HG03521 (cell line): ENCODE measurements around the gene CUTC.

Experiments
- ATAC-seq: cut with Tn5 transposase; IDR thresholded peaks from one replicate; pipeline ENCODE4 v1.9.1; 2021; ENCODE audit warnings: mild to moderate bottlenecking, moderate library complexity; ENCODE audit not compliant: unreplicated experiment

Gene CUTC

DNA sequence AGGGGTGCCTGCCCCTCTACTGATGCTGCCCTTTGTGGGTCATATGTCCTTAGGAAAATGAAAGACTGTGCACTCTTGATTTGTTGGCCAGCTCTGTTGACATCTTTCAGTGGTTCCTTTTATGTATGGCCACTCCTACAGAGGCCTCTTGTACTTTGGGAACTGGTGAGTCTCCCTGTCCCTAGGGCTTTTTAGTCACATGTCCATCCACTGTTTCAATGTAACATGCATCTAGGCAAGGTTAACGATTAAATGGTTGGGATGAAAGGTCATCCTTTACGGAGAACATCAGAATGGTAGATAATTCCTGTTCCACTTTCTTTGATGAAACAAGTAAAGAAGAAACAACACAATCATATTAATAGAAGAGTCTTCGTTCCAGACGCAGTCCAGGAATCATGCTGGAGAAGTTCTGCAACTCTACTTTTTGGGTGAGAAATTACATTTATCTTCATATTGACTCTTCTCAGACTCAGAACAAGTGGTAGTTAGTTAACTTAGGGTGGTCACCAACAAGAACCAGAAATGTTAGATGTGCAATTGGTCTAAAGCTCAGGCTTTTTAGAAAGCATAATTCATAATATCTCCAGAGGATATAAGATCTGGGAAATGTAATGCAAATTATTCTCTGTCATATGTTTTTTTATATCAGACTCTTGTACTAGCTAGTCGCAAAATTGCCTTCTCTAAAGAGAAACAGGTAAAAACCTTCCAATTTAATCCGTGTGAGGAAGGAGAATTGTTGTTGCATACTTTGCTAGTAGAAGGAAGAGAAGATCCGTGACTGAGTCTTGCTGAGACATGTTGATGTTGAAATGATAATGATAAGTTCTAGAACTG lies 50.6 kb downstream of the CUTC start, which contains the start of gene ABCC2:
Gene ABCC2 (plus strand): TSS at position 194 of the 840 bp plus-strand sequence. CDS start 205 bp downstream, at position 399.
- ATAC-seq, result no peak

DNA sequence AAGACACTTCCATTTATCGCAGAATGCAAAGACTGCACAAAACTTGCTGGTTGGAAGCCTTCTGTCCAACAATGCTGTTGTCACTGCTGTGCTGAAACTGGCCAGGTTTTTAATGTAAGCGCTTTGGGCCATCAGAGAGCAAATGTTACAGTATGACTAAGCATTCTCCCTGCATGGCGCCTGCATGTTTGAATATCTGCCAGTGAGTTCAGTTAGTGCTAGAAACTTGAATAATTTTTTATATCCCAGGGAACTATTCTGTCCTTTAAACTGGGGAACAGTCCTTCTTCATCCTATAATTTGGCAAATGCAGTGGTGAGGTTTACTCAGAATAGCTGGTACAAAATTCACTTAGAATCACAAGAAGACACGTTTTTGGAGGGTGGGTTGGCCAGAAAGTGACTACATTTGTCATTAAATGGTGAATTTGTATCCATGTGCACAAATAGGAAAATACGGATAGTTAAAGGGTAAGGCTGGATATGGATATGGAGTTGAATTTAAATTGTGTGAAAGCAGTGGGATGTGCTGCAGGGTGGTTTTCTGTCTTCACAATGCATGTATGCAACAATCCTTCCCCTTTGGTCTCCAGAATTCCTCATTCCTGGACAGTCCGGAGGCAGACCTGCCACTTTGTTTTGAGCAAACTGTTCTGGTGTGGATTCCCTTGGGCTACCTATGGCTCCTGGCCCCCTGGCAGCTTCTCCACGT lies 52.1 kb downstream of the CUTC start:
- ATAC-seq, result no peak

DNA sequence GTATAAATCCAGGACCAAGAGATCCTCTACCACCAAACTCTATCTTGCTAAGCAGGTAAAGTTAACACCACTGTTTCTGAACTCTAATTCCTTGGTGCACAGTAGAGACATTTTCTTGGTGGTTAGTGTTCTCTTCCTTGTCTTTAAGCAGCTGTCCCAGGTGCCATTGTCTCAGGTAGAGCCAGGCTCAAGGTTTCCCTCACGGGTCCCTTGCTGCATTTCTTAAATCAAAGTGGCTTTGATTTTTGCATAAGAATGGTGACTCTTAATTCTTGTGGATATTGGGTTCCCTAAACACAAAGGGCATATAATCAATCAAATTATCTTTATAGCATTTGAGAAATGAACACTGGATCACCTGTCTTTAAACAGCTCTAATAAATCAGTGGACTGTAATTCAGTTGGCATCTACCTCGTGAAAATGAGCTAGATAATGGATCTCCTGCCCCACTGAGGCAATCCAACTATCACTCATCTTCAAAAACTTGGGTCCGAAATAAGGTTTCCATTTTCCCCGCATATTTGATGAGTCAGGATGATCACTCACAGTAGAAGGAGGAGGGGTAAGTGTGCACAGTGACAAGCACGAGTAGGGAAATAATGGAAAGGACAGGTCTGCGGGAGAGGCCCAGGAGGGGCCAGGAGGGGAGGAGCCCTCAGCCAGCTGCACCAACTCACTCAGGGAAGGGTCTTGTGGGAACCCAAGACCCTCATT lies 52.9 kb downstream of the CUTC start:
- ATAC-seq, result no peak

DNA sequence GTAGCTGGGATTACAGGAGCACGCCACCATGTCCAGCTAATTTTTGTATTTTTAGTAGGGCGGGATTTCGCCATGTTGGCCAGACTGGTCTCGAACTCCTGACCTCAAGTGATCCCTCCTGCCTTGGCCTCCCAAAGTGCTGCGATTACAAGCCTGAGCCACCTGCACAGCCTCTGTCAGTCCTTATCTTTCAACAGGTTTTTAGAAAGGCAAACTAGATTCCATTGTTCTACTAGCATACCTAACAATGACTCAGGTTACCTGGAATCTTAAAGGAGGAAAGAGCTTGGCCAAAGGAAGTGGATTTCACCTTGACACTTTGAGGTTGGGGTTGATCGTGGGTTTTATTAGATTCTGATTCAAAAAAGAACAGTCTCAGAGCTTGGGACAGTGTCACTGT lies 53.6 kb downstream of the CUTC start:
- no peak for ATAC-seq

DNA sequence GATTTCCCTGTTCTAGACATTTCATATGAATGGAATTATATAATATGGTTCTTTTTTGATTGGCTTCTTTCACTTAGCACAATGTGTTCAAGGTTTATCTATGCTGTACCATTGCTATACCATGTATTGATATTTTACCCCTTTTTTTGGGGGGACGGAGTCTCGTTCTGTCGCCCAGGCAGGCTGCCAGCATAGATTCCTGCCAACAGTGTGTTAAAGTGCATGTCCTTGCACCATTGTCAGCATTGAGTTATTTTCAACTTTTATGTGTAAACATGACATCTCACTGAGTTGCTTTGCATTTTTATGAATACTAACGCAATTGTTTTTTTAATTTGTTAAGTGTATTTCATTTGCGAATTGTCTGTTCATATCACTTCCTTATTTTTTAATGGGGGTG lies 55.3 kb downstream of the CUTC start:
- no peak for ATAC-seq

DNA sequence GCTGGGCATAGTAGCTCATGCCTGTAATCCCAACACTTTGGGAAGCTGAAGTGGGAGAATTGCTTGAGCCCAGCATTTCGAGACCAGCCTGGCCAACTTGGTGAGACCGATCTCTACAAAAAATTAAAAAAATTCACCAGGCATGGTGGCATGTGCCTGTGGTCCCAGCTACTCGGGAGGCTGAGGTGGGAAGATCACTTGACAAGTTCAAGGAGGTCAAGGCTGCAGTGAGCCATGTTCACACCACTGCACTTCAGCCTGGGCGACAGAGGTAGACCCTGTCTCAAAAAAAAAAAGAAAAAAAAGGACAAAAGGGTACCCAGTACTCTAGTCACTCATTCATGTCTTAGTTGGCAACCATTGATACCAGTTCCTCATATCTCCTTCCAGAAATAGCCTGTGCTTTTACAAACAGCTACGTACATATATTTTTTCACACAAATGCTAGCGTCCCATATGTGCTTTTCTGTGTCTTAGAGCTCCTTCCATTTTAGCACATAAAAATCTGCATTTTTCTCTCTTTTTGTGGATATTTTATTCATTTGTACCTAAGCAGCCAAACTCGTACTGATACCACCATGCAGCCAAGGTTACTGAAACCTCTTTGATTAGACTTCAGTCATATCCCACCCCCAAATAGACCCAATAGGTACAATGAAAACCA lies 55.9 kb downstream of the CUTC start:
- no peak for ATAC-seq

DNA sequence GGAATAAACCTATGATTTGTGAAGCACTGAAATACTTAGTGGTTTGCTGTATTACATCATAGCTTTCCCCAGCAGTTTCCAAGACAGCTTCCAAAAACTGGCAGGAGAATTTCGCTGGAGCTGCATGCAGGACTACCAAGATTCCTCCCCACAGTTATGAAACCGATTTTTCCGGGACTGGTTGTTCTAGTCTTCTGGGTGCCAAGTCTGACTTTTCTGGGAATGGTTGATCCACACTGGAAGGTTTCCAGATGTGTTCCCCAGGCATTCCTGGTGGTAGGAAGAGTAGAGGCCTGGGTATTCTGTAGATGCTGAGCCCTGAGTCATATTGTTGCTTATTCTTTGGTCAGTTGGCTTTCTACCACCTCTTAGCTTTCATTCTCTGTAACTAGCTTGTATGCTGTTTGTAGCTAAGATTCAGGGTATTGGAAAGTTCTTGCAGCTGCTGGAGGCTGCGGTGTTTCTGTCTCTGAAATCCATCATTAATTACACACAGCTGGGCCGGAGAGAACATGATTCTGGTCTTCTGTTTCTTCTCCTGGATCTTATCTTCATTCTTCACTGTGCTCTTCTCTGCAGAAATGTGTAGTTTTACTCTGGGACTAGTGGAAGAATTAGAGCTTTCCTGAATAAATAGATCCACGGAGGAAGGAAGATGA lies 56.7 kb downstream of the CUTC start:
- no peak for ATAC-seq

DNA sequence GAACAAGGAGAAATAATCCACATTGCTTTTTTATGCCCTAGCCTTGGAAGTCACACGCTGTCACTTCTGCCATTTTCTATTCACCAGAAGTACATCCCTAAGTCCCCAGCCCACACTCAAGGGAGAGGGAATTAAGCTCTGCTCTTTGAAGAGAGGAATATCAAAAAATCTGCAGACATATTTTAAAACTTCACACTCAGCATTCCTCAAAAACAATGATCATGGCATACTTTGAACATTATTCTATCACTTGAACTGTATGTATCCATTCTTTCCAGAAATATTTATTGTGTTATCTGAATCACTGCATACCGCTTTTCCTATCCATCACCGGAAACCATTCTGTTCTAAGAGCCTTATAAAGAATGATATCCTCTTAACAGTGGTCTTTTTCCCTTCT lies 59.8 kb downstream of the CUTC start:
- no peak for ATAC-seq

DNA sequence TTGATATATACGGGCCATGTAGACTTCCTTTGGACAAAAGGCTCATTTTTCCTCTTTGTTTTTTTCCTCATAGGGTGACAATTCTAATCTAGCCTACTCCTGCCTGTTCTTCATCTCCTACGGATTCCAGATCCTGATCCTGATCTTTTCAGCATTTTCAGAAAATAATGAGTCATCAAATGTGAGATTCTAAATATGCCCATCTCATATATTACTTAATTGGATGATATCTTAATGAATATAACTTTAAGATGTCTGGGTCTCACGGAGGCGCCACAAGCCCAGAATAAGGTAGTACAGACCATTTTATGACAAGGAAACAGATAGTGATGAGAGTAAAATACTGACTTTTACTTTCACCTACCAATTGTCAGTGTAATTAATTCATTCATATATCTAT lies 61.8 kb downstream of the CUTC start:
- no peak for ATAC-seq

DNA sequence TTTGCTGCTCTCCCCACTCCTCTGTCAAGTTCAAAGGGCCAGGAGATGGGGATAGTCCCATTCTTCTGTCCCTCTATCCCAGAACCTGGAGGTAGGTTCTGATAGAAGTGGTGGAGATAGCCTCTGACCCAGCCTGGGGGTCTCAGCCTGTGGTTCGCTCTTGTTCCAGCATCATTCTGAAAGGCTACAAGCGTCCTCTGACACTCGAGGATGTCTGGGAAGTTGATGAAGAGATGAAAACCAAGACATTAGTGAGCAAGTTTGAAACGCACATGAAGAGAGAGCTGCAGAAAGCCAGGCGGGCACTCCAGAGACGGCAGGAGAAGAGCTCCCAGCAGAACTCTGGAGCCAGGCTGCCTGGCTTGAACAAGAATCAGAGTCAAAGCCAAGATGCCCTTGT lies 64.9 kb downstream of the CUTC start:
- no peak for ATAC-seq

DNA sequence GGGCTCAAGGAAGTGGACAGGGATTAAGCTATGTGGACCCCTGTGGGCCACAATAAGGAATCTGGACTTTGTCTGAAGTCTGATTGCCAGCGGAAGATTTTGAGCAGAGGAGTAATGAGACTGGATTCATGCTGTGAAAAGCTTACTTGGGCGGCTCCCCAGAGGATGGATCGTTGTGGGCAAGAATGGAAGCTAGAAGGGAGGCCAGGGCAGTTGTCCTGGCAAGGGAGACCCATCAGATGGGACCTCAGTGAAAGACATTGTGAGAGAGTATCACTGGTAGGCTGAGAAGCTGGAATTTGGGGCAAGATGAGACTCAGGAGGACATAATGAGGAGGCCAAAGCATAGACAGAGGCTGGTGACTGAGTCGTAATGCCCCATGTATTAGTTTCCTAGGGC lies 66.0 kb downstream of the CUTC start:
- no peak for ATAC-seq

DNA sequence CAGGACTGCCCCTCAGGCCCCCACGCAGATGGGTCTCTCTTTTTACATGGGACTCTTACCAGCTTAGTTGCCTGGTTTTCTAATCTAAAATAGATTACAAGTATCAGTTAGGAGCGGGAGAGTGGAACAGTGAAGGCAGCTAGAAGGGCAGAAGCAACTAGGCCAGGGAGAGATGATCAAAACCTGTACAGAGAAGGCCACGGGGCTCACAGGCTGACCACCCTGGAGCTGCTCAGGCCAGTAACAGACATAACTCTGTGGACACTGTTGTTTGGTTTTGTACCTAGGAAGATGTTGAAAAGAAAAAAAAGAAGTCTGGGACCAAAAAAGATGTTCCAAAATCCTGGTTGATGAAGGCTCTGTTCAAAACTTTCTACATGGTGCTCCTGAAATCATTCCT lies 66.9 kb downstream of the CUTC start:
- no peak for ATAC-seq

DNA sequence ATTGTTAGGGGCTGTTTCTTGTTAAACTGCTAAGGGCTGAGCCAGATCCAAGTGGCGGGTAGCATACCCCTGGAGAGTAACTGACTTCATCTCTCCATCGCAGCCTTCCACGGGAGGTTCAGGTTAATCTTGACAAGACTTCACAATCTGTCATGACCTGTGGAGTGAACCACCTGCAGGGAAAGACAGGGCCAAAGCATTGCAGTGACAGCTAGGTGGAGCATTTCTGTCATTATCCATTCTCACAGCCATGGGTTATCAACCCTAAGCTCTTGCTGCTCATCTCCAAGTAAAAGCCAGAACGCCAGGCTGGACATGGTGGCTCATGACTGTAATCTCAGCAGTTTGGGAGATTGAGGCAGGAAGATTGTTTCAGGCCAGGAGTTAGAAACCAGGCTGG lies 67.6 kb downstream of the CUTC start:
- no peak for ATAC-seq

DNA sequence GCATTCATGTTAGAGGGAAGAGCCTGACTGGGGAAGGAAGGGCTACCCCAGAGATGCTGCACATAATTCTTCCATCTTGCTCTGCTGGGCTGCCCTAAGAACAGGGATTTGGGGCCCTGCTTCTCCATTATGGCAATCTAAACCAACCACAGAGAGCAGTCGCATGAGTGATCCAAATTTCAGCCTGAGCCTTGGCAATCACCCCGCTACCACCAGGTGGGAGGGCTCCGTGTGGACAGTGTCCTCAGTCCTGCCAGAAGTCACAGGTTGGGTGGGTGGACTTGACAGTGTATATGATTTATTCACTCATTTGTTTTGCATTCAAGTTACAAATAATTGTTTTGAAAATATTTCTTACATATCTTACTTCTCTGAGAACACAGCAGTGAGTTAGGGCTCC lies 72.4 kb downstream of the CUTC start:
- ATAC-seq, result no peak

DNA sequence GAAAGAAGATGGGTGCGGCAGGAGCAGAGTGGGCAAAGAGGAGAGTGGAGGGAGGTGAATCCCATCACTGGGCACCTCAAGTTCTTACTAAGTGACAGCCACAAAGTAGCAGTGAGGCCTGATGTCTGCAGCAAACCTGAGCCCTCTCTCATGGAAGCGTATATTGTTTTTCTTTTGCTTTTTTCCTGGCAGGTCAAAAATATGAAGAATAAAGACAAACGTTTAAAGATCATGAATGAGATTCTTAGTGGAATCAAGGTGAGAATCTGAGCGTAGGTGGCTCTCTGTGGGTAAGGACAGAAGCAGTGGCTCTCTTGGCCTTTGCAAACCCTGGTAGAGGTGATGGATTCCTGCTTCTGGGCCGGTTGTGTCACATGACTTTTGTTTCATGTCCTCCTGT lies 73.2 kb downstream of the CUTC start:
- no peak for ATAC-seq
